Loucy (cell line): ENCODE data around the gene COL27A1.

Experiments used
- CTCF ChIP-seq: fragments of 200-600 bp; sonication (generic); conservative IDR thresholded peaks from 2 replicates; pipeline ENCODE4 v1.5.1; 2014; ENCODE audit warnings: mild to moderate bottlenecking, antibody characterized with exemption, low read length
- EZH2phosphoT487 ChIP-seq: fragments of 200-600 bp; IDR thresholded peaks from 2 replicates; pipeline ENCODE4 v1.6.1; 2018; ENCODE audit warnings: antibody characterized with exemption, mild to moderate bottlenecking, moderate library complexity, borderline replicate concordance

GRCh38 chr9:114303977-114304376, 148.6 kb downstream of the COL27A1 start:
- TF ChIP-seq CTCF (no peak), EZH2phosphoT487 (no peak)
